ENCODE data around the gene TMEM236.

The TMEM236 gene

DNA sequence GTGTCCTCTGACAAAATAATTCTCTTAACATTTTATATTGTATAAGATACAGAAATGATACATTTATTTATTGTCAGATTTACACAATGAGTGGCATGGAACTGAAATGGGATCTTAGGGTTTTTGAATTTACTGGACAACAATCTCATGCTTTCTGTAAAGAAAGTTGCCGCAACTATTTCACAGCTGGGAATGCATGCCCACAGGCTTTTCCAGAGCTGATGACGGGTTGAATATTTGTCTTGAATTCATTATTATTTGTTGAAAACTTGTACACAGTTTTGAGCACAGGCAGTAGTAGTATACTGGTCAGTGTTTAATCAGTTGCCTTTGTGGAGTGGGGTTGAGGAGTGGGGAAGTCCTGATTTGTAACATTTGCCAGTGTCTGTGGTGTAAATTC, 36.6 kb downstream of the TMEM236 start:
- DNase-seq (ENCODE audit: low read depth), result no peak

DNA sequence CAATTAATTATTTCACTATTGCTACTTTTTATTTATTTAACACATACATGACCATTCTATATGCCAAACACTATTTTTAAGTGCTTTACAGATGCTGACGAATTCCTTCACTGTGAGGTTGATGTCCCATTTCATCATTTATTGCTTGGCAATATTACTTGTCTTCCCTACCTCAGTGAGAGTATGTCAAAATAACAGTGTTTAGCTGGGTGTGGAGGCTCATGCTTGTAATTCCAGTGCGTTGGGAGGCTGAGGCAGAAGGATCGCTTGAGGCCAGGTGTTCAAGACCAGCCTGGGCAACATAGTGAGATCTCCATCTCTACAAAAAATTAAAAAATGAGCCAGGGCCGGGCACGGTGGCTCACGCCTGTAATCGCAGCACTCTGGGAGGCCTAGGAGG, 37.4 kb downstream of the TMEM236 start:
- no peak for DNase-seq (ENCODE audit: low read depth)

DNA sequence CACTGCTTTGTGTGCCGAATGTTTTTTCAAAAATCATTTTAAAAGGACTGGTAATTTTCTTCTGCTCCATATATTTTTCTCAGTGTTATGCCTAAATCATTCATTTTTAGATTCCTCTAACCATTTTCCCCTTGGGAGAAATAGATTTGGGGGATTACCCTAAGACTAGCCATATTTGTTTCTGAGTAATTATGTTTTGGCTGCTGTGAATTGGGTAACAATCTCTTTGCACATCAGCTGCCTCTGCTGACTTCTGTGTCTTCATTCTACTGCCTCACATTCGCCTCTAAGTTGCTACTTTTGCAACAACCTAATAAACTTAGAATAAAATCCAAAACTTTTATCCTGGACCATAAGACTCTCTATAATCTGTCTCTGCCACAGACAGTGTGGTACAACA, 38.6 kb downstream of the TMEM236 start:
- DNase-seq (ENCODE audit: low read depth), result no peak

DNA sequence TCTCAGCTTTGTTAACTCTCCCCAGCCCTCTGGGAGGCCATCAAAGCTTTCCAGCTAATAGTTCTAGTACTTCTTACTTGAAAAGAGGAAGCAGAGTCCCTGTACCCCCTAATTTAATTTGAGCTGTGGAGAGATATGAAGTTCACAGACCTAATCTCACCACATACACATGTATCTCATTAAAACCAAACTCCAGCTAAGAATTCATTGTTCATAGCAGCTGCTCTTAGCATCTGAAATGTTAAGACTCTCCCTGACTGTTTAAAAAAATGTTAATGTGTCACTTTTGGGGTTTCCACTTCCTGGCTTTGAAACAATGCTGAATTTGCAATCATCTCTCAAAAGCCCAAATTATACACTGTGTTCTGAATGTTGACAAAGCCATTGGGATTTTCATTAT, 41.0 kb downstream of the TMEM236 start:
- DNase-seq (ENCODE audit: low read depth), result no peak

DNA sequence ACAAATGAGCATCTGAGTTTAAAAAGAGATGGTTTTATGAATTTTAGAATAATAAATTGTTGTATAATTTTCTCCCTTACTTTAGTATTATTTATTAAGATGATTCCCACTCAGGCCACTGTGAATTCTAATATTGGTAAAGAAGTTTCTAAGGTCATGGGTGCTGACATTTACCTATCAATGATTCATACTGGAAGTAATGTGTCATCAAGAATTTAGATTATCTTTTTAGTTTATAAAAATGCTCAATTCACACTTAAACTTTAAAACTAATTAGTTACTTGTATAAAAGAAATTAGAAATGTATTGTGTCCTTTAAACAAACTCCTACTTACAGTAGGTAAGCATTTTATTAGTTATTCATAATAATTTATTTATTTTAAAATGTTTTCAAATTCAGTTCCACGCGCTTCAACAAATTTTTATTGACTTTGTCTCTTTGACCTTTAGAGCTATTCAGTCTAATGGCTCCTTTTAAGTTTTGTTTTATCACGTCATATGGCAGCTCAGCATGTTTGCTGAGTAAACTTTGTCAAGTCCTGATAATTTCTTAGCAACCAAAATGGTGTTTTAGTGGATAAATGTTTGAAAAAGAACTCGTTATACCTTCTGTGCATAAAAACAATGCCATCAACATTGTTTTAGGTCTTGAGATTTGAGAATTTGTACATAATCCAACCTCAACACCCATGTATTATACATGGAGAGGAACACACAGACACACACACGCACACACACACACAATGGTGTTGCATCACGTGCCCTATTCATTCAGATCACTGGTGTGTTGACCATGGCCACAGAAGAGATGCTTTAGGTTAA, 42.0 kb downstream of the TMEM236 start:
- no peak for DNase-seq (ENCODE audit: low read depth)

DNA sequence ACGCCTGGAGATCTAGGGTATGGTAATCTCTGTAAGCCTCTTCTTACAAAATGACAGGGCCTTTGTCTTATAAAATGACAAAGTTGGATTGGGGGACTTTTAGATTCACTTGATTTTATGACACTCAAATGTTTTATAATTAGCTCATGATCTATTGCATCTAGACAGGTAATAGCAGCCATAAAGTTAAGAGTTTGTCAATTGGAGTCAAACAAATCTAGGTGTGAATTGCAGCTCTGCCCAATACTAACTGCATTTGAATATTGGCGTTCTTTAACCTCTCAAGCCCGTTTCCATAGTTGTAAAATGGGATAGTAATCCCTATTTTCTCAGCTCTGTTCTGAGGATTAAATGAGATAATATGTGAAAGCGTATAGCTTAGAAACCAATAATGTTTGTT, 43.1 kb downstream of the TMEM236 start:
- DNase-seq (ENCODE audit: low read depth), result no peak

DNA sequence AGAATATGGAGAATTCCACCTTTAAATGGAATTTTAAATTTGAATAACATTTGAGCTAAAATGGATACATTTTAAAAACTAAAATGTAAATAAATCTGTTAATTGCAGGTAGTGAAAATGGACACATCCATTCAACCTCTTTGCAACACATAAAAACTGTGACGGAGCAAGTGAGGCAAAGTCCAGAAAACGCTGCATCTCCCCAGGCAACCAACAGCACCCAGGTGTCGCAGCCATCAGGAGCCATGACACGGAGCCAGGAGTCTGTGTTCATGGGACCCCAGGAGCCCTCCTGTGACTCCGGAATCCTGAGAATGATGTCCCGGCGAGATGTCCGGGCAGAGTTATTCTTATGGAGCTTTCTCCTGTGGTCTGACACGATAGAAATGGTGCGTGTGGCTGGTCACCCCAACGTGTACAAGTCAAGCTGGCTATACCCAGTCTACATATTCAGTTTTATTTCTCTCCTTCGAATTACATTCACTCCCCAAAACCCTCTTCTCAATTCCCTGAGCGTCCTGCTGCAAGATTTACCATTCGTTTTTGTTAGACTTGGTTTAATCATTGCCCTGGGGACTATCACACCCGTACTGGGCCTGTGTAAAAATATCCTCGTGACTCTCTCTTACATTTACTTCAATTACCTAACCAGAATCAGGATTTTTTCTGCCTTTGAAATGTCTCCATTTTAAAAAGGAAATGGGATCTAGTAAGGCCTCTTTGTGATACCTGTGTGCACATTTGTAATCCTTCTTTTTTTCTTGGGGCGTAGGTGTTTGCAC, 44.0 kb downstream of the TMEM236 start:
- no peak for DNase-seq (ENCODE audit: low read depth)

DNA sequence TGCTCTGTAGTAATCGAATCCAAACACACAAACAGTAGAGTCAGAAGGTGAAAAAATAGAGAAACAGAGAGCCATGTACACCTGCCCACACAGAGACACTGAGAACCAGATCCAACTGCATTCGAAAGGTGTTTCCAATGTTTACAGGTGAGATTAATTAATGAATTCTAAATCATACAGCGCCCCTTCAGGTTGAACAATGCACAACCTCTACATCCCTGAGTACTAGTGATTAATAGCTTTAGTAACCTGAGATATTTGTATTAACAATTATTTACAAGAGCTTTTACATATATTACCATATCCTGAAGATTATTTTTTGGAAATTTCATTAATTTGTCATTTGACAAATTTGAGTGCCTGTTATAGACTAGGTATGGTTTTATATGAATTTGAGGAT, 49.5 kb downstream of the TMEM236 start:
- DNase-seq (ENCODE audit: low read depth), result no peak

DNA sequence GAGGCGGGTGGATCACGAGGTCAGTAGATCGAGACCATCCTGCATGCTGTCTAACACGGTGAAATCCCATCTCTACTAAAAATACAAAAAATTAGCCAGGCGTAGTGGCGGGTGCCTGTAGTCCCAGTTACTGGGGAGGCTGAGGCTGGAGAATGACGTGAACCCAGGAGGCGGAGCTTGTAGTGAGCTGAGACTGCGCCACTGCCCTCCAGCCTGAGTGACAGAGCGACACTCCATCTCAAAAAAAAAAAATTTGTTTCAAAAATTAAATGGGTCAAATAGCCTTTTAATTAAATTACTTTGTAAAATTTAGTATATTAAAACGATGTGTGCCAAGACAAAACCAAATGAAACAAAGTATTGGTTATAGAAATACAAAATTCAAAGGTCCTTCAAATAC, 50.3 kb downstream of the TMEM236 start:
- DNase-seq (ENCODE audit: low read depth), result no peak

DNA sequence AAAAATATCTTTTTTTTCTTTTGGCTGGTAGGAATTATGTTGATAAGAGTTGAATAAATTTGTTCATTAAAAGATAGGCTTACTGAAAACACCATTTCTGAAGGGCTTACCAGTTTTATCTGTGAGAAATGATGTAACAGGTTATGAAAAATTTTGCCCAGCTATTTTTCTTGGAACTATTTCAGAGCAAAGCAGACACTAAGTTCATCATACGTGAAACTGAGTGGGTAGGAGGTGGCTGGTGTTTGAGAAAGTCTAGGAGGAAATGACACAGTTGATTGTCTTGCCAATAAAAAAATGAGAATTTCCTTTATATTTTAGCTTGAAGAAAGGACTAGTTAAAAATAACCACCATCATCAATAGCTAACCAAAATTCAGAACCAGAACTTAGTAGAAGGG, 51.0 kb downstream of the TMEM236 start:
- DNase-seq (ENCODE audit: low read depth), result no peak

DNA sequence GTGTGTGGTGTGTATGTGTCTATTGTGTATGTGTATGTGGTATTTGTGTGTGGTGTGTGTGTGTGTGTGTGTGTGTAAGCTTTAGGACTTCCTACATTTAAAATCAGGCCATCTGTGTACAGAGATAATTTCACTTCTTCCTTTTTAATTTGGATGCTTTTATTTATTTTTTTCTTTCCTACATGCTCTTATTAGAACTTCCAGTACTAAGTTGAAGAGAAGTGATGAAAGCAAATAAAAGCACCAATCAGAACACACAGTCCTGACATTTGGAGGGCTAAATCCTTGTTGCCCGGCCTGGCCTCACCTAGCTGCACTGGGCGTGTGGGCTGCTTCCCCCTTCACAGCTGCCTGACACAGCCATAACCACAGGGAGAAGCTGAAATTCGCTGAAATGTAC, 53.3 kb downstream of the TMEM236 start:
- DNase-seq (ENCODE audit: low read depth), result no peak

DNA sequence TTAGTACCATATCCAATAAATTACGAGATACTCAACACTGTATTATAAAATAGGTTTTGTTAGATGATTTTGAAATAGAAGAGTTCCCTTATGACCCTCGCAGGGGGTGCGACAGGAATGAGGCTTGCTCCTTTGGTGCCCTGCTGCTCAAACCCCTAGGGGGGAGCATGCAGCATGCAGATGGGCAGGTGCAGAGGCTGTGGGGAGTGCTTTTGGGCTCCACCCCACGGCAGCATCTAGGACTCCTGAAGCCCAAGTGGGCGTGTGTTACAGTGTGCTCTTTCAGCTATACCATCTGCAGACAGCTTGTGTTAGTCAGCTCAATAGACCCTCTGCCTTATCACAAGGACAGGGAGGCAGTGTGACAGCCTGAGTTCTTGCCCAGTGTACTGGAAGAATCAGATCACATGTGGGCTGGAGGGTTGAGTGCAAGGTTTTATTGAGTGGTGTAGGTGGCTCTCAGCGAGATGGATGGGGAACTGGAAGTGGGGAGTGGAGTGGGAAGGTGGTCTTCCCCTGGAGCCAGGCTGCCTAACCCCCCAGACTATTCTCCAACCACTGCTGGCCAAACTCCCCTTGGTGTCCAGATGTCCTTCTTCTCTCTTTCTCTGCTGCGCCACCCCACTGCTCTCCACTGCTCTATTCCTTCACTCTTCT, 54.0 kb downstream of the TMEM236 start:
- DNase-seq (ENCODE audit: low read depth), result no peak

DNA sequence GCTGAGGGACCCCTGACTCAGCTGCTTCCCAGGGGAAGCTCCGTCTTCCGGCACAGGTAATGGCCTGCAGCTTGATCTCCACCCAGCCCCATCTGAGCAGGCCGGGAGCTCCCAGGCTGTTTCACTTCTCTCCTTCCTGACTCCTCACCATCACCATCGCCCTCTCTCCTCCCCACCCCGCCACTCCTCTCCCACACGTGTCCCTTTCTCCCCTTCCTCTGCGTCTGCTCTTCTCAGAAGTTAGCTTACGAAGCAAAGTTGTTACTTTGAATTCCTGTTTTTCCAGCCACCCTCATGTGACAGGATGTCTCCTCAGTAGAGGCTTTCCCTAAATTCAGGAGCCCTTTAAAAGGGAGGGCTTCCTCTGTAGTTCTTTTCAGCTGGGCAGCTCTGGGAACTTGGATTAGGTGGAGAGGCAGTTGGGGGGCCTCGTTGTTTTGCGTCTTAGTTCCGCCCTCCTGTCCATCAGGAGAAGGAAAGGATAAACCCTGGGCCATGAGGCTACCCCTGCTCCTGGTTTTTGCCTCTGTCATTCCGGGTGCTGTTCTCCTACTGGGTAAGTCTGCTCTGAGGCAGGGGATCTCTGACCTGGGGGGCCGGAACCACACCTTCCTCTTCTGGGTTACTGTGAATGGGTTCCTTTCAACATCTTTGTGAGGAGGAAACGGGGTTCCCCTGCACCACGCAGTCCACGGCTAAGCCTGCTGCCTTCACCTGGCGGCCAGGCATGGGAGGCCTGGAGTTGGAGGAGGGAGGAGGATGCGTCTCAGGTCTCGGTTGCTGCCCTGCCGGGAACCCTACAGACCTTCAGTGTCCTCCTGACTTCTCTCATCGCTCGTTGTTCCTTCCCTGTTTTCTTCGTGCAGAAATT, 57.2 kb downstream of the TMEM236 start, which contains the start of gene MRC1:
Gene MRC1 (plus strand): TSS at position 378 of the 871 bp plus-strand sequence. CDS start 118 bp downstream, at position 496.
- no peak for DNase-seq (ENCODE audit: low read depth)

DNA sequence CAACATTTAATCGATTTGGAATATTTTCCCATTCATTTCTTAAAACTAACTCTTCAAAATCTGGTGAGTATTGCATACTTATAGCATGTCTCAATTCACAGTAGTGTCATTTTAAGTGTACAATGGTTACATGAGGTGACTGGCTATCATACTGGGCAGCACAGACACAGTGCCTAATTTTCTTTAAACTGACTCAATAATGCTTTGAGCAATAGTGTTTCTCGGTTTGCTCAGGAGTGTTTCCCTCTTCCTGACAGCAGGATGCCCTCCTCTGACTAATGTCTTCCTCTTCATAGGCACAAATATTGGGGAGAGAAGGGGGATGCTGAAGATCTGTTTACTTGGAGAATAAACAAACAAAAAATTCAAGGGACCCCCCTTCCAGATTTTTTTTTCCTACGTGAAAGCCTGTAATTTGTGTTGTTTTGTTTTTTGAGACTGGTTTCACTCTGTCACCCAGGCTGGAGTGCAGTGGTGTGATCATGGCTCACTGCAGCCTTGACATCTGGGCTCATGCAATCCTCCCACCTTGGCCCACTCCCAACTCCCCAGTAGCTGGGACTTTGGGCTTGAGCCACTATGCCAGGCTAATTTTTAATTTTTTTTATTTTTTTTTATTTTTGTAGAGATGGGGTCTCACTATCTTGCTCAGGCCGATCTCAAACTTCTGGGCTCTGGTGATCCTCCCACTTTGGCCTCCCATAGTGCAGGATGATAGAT, 59.3 kb downstream of the TMEM236 start:
- DNase-seq (ENCODE audit: low read depth), result no peak

DNA sequence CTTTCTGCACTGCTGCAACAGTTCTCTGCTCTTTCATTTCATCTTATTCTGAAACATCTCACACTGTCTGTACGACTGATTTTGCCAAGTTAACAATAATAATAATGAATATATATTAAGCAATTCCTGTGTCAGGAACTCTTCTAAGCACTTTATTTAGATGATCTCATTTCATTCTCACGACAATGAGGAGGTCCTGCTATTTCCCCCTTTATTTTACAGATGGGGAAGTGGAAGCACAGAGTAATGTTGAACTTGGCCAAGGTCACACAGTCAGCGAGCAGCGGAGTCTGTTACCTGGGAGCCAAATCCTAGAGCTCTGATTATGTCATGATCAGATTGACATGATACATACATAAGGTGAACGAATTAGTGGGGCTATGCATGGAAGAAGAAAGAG, 63.0 kb downstream of the TMEM236 start:
- no peak for DNase-seq (ENCODE audit: low read depth)

DNA sequence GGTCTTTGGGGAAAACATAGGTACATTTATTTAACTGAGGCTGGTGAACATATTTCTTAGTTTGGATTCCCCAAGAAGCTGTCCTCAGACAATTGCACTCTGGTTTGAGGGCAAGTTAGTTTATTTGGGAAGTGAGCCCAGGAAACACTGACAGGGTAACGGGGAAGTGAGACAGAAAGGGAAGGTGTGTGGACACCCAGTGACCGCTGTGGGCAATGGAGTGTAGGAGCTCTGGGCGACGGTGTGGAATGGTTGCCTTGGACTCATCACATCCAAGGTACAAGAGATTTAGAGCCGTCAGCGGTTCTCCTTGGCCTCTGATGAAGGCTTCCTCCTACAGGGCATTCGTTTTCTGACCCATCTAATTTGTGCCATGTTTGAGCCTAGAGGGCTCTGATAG, 64.2 kb downstream of the TMEM236 start:
- DNase-seq (ENCODE audit: low read depth), result no peak

DNA sequence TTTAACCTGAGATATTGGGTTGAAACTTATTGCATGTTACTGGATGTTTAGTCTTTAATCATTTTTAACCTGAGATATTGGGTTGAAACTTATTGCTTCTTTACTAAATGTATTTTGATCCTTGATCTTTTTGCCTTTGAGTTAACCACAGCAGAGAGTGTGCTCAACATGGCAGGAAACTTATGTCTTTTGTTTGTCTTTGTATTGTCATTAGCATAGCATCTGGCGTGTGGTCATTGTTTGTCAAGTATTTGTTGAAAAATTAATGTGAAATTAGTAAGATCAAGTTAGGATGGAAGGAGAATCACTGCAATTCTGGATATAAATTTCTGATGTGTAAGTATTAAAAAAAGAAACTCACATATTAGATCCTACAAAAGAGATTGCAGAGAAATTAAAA, 65.3 kb downstream of the TMEM236 start:
- no peak for DNase-seq (ENCODE audit: low read depth)

DNA sequence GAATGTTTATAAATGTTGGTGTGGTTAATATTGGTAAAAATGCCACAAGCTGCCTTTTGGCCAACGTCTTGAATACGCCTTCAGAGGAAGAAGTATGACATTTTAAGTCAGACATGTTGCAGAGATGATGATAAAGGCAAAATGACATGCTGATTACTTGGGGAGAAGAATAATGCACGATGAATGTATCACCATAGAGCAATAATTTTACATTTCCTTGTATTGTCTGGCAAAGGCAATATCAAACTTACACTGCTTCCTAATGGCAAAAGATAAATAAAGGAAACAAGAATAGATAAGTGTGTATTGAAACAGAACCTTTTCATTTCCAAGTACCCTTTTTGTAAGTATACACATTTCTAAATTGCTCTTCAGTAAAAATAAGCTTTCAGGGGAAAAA, 65.8 kb downstream of the TMEM236 start:
- no peak for DNase-seq (ENCODE audit: low read depth)

DNA sequence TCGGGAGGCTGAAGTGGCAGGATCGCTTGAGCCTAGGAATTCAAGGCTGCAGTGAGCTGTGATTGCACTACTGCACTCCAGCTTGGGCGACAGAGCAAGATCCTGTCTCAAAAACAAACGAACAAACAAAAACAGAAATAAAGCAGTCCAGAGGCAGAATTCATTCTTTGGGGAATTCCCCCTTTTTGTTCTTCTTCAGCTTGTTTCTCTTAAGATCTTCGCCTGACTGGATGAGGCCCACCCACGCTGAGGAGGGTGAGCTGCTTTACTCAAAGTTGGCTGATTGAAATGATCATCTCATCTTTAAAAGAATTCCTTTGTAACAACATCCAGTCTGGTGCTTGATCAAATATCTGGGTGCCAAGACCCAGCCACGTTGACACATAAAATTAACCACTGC, 67.8 kb downstream of the TMEM236 start:
- DNase-seq (ENCODE audit: low read depth), result no peak

DNA sequence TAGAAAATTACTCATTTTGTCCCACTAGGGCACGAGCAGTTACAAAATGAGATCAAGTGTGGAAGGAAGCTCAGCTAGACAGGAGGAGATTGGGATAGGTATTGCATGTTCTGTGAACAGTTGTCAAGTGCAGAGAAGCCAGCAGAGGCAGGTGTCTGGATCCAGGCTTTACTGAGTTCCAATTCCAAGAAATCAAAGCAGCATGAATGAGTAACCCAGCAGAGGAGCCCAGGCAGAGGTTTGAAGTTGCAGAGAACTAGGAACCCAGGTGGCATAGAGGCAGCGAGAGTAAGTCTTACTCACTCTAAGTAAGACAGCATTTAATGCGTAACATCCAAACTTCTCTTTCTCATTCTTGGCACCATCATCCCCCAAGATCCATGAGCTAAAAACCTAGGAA, 68.9 kb downstream of the TMEM236 start:
- DNase-seq (ENCODE audit: low read depth), result no peak

DNA sequence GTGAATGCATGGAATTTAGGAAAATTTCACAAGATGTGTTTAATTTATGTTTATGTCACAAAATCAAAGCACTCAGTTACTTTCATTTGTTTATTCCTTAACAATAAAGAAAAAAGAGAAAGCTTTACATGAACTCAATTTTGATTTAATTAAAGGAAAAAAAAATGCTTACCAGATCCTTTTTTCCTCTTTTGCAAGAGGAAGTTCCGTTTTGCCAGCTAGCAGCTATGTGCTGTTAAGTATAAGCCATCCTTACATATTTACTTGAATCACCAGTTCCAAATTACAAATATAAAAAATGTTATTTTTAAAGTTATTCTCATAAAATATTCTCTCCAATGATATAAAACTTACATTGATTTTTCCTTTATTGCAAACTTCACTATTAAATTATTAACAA, 69.9 kb downstream of the TMEM236 start:
- no peak for DNase-seq (ENCODE audit: low read depth)

Measured in activated T-cell treated with anti-CD3 and anti-CD28 coated beads for 24 hours (primary cell).